Measurements from ENCODE around the gene TNFRSF25.

Gene TNFRSF25

GRCh38 chr1:6419397-6419803, 46.6 kb downstream of the TNFRSF25 start:
- DNase-seq (ENCODE audit: low spot score) (no peak), FAIRE-seq (no peak)

GRCh38 chr1:6418668-6419396, 47.1 kb downstream of the TNFRSF25 start:
- no peak for DNase-seq (ENCODE audit: low spot score)
- no peak for FAIRE-seq

GRCh38 chr1:6417961-6418667, 47.9 kb downstream of the TNFRSF25 start:
- DNase-seq (ENCODE audit: low spot score), result no peak
- no peak for FAIRE-seq

GRCh38 chr1:6416906-6417305, 49.1 kb downstream of the TNFRSF25 start:
- no peak for DNase-seq (ENCODE audit: low spot score)
- FAIRE-seq, result no peak

- FAIRE-seq (no peak), DNase-seq (ENCODE audit: low spot score) (no peak)
Observed at GRCh38 chr1:6416295-6416656, 49.7 kb downstream of the TNFRSF25 start.

GRCh38 chr1:6414881-6415626, 50.9 kb downstream of the TNFRSF25 start:
- no peak for FAIRE-seq
- no peak for DNase-seq (ENCODE audit: low spot score)

- FAIRE-seq, result no peak
Observed at GRCh38 chr1:6414443-6414844, 51.5 kb downstream of the TNFRSF25 start.

GRCh38 chr1:6412896-6413295, 53.1 kb downstream of the TNFRSF25 start:
- FAIRE-seq (no peak), DNase-seq (ENCODE audit: low spot score) (no peak)

More at GRCh38 chr1:6414443-6414844, 51.5 kb downstream of the TNFRSF25 start:
- peak; percentile 50 for DNase-seq (ENCODE audit: low spot score)

All from urothelium cell line (cell line).